ENCODE measurements around the gene MORN3. TPM values are rescaled to one million over a fixed set of nuclear protein-coding genes. Genes with fewer than 3 reads are reported as not detected.
"Not testable (repeated sequence)": the region's sequence is repeated elsewhere in the genome, so short reads cannot be mapped to it uniquely, and the experiment has no call there.

MORN3 gene
- polyA plus RNA-seq, 1 donor (not counting 4 experiments of a cell fraction or from before 2014, with no cell fraction given), result 0.30 TPM

GRCh38 chr12:121711361-121712189 is 42.1 kb upstream of the MORN3 start:
- Histone ChIP-seq H3K4me3 (ENCODE audit: control insufficient read depth in 2 of 3, extremely low read depth in 1 of 3, insufficient read depth in 2 of 3, low read depth in 1 of 3, low read length in 3 of 3) (peak overlapping the region; percentile 91 to 99 (median 98)), H3K9ac (ENCODE audit: control insufficient read depth, extremely low read depth, insufficient read depth, low read length) (peak overlapping the region; percentile 87), H3K9me3 (ENCODE audit: control insufficient read depth, low read depth, low read length) (no peaks in the 10 kb centered on the region), H4K20me1 (ENCODE audit: control insufficient read depth, extremely low read depth, insufficient read depth, low read length) (no peaks in the 10 kb centered on the region), H3K27me3 (ENCODE audit: control insufficient read depth, extremely low read depth, insufficient read depth, low read length) (no peaks in the 10 kb centered on the region), H3K9me1 (ENCODE audit: control insufficient read depth, extremely low read depth, insufficient read depth, low read length) (no peaks in the 10 kb centered on the region), H3K4me1 (ENCODE audit: control insufficient read depth, extremely low read depth, insufficient read depth, low read length) (peaks cover 23% of the 10 kb centered on the region), H3K27ac (ENCODE audit: control insufficient read depth, insufficient read depth, low read length) (peak overlapping the region; percentile 88), H3K4me2 (ENCODE audit: control insufficient read depth, extremely low read depth, insufficient read depth, low read depth, low read length) (peak overlapping the region; percentile 98), H2AFZ (ENCODE audit: control insufficient read depth, low read length) (peak overlapping the region; percentile 86), H3K79me2 (ENCODE audit: control insufficient read depth, insufficient read depth, low read length) (peaks cover 23% of the 10 kb centered on the region), H3K36me3 (ENCODE audit: control insufficient read depth in 2 of 2, extremely low read depth in 1 of 2, insufficient read depth in 2 of 2, low read length in 2 of 2) (peaks cover 1 to 3% of the 10 kb centered on the region in 2 experiments)
- no peak for TF ChIP-seq EZH2 (IDR thresholded peaks at IDR 0.05; ENCODE audit: low read length)
- TF ChIP-seq, protein P1, sequence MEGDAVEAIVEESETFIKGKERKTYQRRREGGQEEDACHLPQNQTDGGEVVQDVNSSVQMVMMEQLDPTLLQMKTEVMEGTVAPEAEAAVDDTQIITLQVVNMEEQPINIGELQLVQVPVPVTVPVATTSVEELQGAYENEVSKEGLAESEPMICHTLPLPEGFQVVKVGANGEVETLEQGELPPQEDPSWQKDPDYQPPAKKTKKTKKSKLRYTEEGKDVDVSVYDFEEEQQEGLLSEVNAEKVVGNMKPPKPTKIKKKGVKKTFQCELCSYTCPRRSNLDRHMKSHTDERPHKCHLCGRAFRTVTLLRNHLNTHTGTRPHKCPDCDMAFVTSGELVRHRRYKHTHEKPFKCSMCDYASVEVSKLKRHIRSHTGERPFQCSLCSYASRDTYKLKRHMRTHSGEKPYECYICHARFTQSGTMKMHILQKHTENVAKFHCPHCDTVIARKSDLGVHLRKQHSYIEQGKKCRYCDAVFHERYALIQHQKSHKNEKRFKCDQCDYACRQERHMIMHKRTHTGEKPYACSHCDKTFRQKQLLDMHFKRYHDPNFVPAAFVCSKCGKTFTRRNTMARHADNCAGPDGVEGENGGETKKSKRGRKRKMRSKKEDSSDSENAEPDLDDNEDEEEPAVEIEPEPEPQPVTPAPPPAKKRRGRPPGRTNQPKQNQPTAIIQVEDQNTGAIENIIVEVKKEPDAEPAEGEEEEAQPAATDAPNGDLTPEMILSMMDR (optimal IDR thresholded peaks at IDR 0.05 in 1 of 3, IDR thresholded peaks at IDR 0.05 in 1 of 3, conservative IDR thresholded peaks at IDR 0.05 in 1 of 3; ENCODE audit: extremely low read depth in 1 of 3, insufficient read depth in 2 of 3, low read length in 3 of 3), result no peak
- no peak for FAIRE-seq
- no peak for DNase-seq (ENCODE audit: low read depth, low spot score)
- dilution Hi-C loops (cut with MboI; ENCODE audit: extremely low pct_ligation_motif_present, low sequenced_read_pairs), result no loop called here

DNA sequence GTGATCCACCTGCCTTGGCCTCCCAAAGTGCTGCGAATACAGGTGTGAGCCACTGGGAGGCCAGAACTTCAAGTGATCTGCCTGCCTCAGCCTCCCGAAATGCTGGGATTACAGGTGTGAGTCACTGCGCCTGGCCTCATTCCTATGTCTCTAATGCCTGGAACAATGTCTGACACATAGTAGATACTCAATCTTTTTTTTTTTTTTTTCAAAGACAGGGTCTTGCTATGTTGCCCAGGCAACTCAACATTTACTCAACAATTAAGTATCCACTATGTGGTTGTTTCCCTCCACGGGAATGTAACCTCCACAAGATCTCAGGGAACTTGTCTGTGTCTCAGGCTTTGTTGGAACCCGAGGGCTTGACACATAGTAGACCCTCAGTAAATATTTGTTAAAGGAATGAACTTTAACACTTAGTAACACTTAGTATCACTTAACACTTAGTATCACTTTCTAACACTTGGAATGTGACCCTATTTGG is 40.1 kb upstream of the MORN3 start:
- Histone ChIP-seq H3K27ac (ENCODE audit: control insufficient read depth, insufficient read depth, low read length) (peak overlapping the region; percentile 52), H3K9me3 (ENCODE audit: control insufficient read depth, low read depth, low read length) (no peaks in the 10 kb centered on the region), H2AFZ (ENCODE audit: control insufficient read depth, low read length) (no peak overlapping the region), H3K4me1 (ENCODE audit: control insufficient read depth, extremely low read depth, insufficient read depth, low read length) (peaks cover 23% of the 10 kb centered on the region), H3K79me2 (ENCODE audit: control insufficient read depth, insufficient read depth, low read length) (peaks cover 15% of the 10 kb centered on the region), H3K9ac (ENCODE audit: control insufficient read depth, extremely low read depth, insufficient read depth, low read length) (no peak overlapping the region), H3K4me3 (ENCODE audit: control insufficient read depth in 2 of 3, extremely low read depth in 1 of 3, insufficient read depth in 2 of 3, low read depth in 1 of 3, low read length in 3 of 3) (no peak overlapping the region), H3K9me1 (ENCODE audit: control insufficient read depth, extremely low read depth, insufficient read depth, low read length) (no peaks in the 10 kb centered on the region), H4K20me1 (ENCODE audit: control insufficient read depth, extremely low read depth, insufficient read depth, low read length) (no peaks in the 10 kb centered on the region), H3K4me2 (ENCODE audit: control insufficient read depth, extremely low read depth, insufficient read depth, low read depth, low read length) (no peak overlapping the region), H3K27me3 (ENCODE audit: control insufficient read depth, extremely low read depth, insufficient read depth, low read length) (no peaks in the 10 kb centered on the region), H3K36me3 (ENCODE audit: control insufficient read depth in 2 of 2, extremely low read depth in 1 of 2, insufficient read depth in 2 of 2, low read length in 2 of 2) (no peaks in the 10 kb centered on the region)
- DNase-seq (ENCODE audit: low read depth, low spot score) (peak; percentile 61), FAIRE-seq (no peak)
- dilution Hi-C loops (cut with MboI; ENCODE audit: extremely low pct_ligation_motif_present, low sequenced_read_pairs), result no loop called here
- TF ChIP-seq, protein P1 (optimal IDR thresholded peaks at IDR 0.05 in 1 of 3, IDR thresholded peaks at IDR 0.05 in 1 of 3, conservative IDR thresholded peaks at IDR 0.05 in 1 of 3; ENCODE audit: extremely low read depth in 1 of 3, insufficient read depth in 2 of 3, low read length in 3 of 3), result peak in 2 of 3 experiments; percentile 24 to 38
- TF ChIP-seq EZH2 (IDR thresholded peaks at IDR 0.05; ENCODE audit: low read length), result no peak

GRCh38 chr12:121709064-121709424 is 39.6 kb upstream of the MORN3 start:
- H3K9me3 ChIP-seq (ENCODE audit: control insufficient read depth, low read depth, low read length); H3K36me3 ChIP-seq (ENCODE audit: control insufficient read depth in 2 of 2, extremely low read depth in 1 of 2, insufficient read depth in 2 of 2, low read length in 2 of 2); H3K9ac ChIP-seq (ENCODE audit: control insufficient read depth, extremely low read depth, insufficient read depth, low read length); dilution Hi-C loops (cut with MboI; ENCODE audit: extremely low pct_ligation_motif_present, low sequenced_read_pairs); H3K27ac ChIP-seq (ENCODE audit: control insufficient read depth, insufficient read depth, low read length); H2AFZ ChIP-seq (ENCODE audit: control insufficient read depth, low read length); H3K4me2 ChIP-seq (ENCODE audit: control insufficient read depth, extremely low read depth, insufficient read depth, low read depth, low read length); H3K4me3 ChIP-seq (ENCODE audit: control insufficient read depth in 2 of 3, extremely low read depth in 1 of 3, insufficient read depth in 2 of 3, low read depth in 1 of 3, low read length in 3 of 3); H3K9me1 ChIP-seq (ENCODE audit: control insufficient read depth, extremely low read depth, insufficient read depth, low read length); H4K20me1 ChIP-seq (ENCODE audit: control insufficient read depth, extremely low read depth, insufficient read depth, low read length); FAIRE-seq; DNase-seq (ENCODE audit: low read depth, low spot score); H3K27me3 ChIP-seq (ENCODE audit: control insufficient read depth, extremely low read depth, insufficient read depth, low read length): not testable (repeated sequence)
- H3K4me1 ChIP-seq (ENCODE audit: control insufficient read depth, extremely low read depth, insufficient read depth, low read length), result peaks cover 23% of the 10 kb centered on the region
- H3K79me2 ChIP-seq (ENCODE audit: control insufficient read depth, insufficient read depth, low read length), result peaks cover 14% of the 10 kb centered on the region

All from keratinocyte (primary cell).